Stimulated activated CD4-positive, alpha-beta T cell treated with anti-CD3 and anti-CD28 coated beads, Interleukin-15, amount 100 ng/mL, for 1 hour (primary cell): Measurements from ENCODE around the gene ITIH5.

Source experiments
- DNase-seq, 2 donors: peaks; one replicate each; pipeline ENCODE4 v3.0.0-alpha.2; 2020; ENCODE audit warnings: low read depth in 1 of 2, low spot score in 1 of 2

Gene ITIH5

GRCh38 chr10:7523656-7524055 is 143.1 kb downstream of the ITIH5 start:
- no peak for DNase-seq

GRCh38 chr10:7520507-7521485 is 146.0 kb downstream of the ITIH5 start:
- DNase-seq: no peak

- no peak for DNase-seq
These were observed 147.4 kb downstream of the ITIH5 start for GRCh38 chr10:7519351-7519750.

- no peak for DNase-seq
These were observed 148.1 kb downstream of the ITIH5 start for GRCh38 chr10:7518693-7519092.

- no peak for DNase-seq
These were observed 151.3 kb downstream of the ITIH5 start for GRCh38 chr10:7515439-7515838.

- DNase-seq: no peak
These were observed 152.8 kb downstream of the ITIH5 start for GRCh38 chr10:7513936-7514335.

- DNase-seq: no peak
These were observed 153.3 kb downstream of the ITIH5 start for GRCh38 chr10:7513455-7513854.

- no peak for DNase-seq
These were observed 154.3 kb downstream of the ITIH5 start for GRCh38 chr10:7512487-7512886.

- no peak for DNase-seq
These were observed 155.2 kb downstream of the ITIH5 start for GRCh38 chr10:7511612-7512011.
